GM12873 (cell line): ENCODE measurements around the gene GLO1.

Source experiments
- TF ChIP-seq, protein P1 (sequence below): IDR thresholded peaks from 2 replicates; pipeline ENCODE4 v1.5.1; 2012; ENCODE audit warnings: low read depth, mild to moderate bottlenecking, moderate library complexity, low read length, control low read depth; ENCODE audit not compliant: insufficient read depth; ENCODE audit errors: missing control alignments

The GLO1 gene

DNA sequence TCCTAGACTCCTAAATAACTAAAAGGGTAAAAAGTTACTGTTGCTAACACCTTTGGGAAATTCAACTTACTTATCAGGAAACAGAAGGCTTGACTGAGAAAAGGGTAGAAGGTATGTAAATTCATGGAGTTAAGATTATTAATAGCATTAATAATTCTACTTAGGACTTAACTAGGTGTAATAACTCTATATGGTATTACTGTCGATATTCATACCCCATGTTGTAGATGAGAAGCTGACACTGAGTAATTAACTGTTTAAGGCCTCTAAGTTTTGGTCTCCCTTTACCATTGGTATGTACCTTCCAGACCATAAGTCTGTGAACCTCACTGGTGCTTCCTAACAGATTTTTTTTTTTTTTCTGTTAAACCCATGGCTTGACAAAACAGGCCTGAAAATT lies 15.4 kb downstream of the GLO1 start:
- TF ChIP-seq, protein P1, sequence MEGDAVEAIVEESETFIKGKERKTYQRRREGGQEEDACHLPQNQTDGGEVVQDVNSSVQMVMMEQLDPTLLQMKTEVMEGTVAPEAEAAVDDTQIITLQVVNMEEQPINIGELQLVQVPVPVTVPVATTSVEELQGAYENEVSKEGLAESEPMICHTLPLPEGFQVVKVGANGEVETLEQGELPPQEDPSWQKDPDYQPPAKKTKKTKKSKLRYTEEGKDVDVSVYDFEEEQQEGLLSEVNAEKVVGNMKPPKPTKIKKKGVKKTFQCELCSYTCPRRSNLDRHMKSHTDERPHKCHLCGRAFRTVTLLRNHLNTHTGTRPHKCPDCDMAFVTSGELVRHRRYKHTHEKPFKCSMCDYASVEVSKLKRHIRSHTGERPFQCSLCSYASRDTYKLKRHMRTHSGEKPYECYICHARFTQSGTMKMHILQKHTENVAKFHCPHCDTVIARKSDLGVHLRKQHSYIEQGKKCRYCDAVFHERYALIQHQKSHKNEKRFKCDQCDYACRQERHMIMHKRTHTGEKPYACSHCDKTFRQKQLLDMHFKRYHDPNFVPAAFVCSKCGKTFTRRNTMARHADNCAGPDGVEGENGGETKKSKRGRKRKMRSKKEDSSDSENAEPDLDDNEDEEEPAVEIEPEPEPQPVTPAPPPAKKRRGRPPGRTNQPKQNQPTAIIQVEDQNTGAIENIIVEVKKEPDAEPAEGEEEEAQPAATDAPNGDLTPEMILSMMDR, result no peak

GRCh38 chr6:38687043-38687353 lies 15.9 kb downstream of the GLO1 start:
- TF ChIP-seq, protein P1, result no peak

GRCh38 chr6:38686270-38687042 lies 16.5 kb downstream of the GLO1 start:
- TF ChIP-seq, protein P1, result no peak

GRCh38 chr6:38684904-38685303 lies 18.0 kb downstream of the GLO1 start:
- TF ChIP-seq, protein P1, result no peak

DNA sequence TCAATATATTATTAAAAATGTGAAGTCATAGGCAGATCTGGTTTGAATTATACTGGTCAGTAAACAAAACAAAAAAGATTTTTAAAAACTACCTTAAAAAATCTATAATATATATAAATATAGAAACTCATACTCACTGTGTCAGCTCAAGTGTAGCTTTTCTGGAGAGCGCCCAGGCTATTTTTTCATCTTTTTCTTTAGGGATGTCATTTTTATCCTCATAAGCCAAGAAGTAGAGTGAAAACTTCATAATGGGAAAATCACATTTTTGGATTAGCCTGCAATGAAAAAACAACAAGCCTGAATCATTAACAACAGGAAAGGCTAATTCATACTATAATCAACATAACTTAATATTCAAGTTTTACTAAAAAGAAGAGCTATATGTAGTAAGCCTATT lies 18.7 kb downstream of the GLO1 start:
- TF ChIP-seq, protein P1, result no peak

GRCh38 chr6:38681850-38682249 lies 21.1 kb downstream of the GLO1 start:
- TF ChIP-seq, protein P1, result no peak

DNA sequence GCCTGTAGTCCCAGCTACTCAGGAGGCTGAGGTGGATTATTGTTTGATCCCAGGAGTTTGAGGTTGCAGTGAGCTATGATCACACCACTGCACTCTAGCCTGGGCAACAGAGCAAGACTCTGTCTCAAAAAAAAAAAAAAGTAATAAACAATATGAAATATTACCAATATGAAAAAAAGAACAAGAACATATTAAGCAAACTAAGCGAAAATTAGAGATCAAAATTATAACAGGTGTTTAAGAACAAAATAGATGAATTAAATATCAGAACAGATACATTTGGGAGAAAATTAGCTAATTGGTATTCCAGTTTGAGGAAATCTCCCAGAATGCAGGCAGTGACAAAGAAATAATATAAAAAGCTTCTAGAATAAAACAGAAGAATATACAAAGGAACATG lies 23.3 kb downstream of the GLO1 start:
- TF ChIP-seq, protein P1, result no peak
